NCI-H2029 treated with DMSO at 0.1 percent for 48 hours (cell line): Measurements from ENCODE around the gene KAT8.
"Not testable (repeated sequence)": the region's sequence is repeated elsewhere in the genome, so short reads cannot be mapped to it uniquely, and the experiment has no call there.

Experiments used
- DNase-seq: peaks from one replicate; lab custom pipeline; 2025; lab: John Stamatoyannopoulos, UW

Gene KAT8

DNA sequence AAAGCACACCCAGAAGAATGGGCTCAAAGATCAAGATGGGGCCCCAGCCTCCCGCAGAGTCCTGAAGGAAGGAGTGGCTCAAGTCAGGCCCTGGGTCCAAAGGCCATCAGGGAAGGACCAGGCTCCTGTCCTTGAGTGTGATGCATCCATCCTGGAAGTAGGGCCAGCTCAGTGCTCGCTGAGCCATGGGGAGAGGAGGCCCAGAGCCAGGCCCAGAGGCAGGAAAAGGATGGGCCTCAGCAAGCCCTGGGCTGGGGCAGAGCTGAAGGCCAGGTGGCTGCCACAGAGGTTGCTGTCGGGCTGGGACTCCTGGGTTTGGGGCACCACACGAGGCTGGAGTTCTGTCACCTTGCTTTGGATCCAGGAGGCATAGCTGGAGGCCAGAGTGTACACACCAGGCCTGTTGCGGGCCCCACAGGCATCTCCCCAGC lies 14.4 kb downstream of the KAT8 start:
- DNase-seq = no peak

DNA sequence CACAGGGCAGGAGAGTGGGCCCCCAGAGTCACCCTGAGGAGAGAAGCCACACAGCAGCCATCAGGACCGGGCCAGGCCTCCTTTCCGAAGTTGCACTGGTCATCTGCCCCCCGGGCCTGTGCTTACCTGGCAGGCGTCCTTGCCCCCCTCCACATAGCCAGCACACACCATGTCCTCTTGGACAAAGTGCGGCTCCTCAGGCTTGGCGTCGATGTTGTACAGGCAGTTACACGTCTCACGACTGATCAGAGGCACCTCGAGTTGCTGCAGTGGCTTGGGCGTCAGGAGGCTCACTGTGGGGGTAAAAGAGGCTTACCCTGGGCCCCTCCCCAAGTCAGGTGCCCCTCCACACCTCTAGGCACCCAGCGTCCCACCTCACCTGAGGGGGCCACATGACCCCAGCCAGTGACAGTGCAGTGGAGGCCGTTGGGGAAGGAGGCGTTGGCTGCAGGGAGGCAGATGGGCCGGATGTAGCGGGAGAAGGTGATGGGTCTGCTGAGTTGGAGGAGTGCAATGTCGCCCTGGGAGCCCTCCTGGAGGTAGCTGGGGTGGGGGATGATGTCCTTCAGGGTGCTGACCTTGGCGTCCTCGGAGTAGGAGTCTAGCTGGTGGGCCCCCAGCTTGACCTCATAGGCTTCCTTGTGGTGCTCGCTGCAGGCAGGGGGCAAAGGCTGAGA lies 15.0 kb downstream of the KAT8 start:
- DNase-seq = no peak

DNA sequence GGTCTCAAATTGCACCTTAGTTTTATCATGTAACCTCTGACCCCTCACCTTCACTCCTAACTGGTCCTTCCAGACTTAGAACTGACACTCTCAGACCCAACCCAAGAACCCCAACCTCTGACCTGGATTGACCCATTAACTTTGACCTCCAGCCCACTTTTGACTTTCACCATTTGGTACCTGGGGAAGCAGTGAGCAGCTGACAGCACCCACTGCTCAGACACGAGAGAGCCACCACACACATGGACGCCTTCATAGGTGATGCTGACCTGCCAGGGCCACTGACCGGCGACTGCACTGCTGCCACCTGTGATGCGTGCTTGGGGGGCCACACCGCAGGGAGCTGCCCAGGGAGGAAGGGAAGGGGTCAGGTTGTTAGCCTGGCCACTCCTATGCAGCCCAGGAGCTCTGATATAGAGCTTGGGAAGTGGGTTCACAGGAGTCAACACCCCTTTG lies 15.6 kb downstream of the KAT8 start:
- no peak for DNase-seq

GRCh38 chr16:31134091-31134571 lies 16.7 kb downstream of the KAT8 start:
- peak; percentile 20 for DNase-seq

DNA sequence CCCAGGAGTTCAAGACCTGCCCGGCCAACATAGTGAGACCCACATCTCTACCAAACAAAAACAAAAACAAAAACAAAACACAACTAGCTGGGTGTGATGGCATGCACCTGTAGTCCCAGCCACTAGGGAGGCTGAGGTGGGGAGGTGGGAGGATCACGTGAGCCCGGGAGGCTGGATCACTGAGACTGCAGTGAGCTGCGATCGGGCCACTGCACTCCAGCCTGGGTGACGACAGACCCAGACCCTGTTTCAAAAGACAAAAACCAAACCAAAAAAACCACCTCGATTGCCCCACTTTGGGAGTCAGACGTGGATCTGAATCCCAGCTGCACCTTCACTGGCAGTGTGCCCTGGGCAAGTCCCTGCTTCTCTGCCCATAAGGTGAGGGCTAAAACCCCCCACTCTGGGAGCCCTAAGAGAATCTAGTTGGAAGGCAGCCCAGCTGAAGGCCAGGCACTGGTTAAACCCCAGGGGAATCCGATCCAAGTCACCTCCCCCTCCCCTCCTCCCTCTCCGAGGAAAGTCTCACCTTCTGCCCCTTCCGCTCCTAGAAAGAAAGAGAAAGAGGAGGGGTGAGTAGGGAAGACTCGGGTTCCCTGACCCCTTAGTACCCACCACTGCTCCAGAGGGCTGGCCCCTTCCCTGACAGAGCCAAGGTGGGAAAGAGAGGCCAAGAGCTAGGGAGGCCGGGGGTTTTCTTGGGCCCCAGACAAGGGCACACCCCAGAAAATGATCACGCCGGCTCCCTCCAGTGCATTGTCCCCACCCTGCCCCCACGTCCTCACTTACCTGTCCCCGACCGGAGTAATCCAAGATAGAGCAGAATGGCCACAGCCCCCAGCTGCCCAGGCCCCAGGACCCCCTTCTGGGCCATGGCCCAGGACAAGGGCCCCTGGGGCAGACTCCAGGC lies 17.4 kb downstream of the KAT8 start:
- peak; percentile 31 for DNase-seq

- peak; percentile 30 for DNase-seq
These were observed 18.2 kb downstream of the KAT8 start, which contains the start of gene PRSS8 for GRCh38 chr16:31135535-31136286. TSS of gene PRSS8 (minus strand) at chr16:31135727. CDS start at chr16:31135498, 229 bp downstream.

DNA sequence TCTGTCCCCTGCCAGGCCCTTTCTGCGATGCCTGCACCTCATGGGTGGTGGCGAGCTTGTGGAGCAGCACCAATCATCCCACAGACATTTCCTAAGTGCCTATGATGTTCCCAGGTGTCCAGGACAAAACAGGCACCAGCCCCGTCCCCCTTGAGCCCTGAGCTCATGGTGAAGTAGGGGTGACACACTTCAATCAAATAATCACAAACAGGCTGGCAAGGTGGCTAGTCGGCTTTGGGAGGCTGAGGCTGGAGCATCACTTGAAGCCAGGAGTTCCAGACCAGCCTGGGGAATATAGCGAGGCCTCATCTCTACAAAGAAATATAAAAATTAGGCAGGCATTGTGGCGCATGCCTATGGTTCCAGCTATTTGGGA lies 18.8 kb downstream of the KAT8 start:
- DNase-seq = no peak

- DNase-seq = not testable (repeated sequence)
These were observed 19.5 kb downstream of the KAT8 start for GRCh38 chr16:31136822-31137499.

GRCh38 chr16:31138621-31139578 lies 21.4 kb downstream of the KAT8 start:
- no peak for DNase-seq

GRCh38 chr16:31141071-31141469 lies 23.6 kb downstream of the KAT8 start:
- DNase-seq = not testable (repeated sequence)

- DNase-seq = no peak
These were observed 24.1 kb downstream of the KAT8 start for GRCh38 chr16:31141489-31142108.

- DNase-seq = peak; percentile 91
These were observed 24.9 kb downstream of the KAT8 start for GRCh38 chr16:31142109-31143010.

GRCh38 chr16:31143011-31143693 lies 25.7 kb downstream of the KAT8 start:
- DNase-seq = no peak

GRCh38 chr16:31143694-31144148 lies 26.3 kb downstream of the KAT8 start:
- DNase-seq = no peak

GRCh38 chr16:31144418-31144817 lies 27.0 kb downstream of the KAT8 start:
- DNase-seq = not testable (repeated sequence)

DNA sequence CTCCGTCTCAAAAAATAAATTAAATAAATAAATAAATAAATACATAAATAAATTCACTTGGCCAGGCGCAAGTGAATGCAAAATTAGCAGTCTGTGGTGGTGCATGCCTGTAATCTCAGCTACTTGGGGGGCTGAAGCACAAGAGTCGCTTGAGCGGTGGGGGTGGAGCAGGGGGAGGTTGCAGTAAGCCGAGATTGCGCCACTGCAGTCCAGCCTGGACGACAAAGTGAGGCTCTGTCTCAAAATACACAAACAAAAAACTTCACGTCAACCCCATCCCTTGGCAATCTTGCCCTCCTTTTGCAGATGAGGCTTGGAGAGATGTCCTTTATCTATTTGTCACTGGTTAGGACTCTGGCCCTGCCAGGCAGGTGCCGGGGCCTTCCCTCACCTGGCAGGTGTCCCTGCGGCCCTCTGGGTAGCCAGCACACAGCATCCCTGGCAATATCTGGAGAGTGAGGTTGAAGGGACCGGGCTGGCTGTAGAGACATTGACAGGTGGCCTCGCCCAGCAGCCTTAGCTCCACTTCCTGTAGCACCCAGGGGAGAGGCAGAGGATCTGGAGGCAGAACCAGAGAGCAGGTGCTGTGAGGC lies 28.0 kb downstream of the KAT8 start:
- no peak for DNase-seq

GRCh38 chr16:31147574-31147973 lies 30.1 kb downstream of the KAT8 start:
- DNase-seq = no peak

GRCh38 chr16:31148281-31148728 lies 30.8 kb downstream of the KAT8 start:
- no peak for DNase-seq
